NCI-H2107 (cell line): ENCODE data around the gene EXTL1.
"Not testable (repeated sequence)": the region's sequence is repeated elsewhere in the genome, so short reads cannot be mapped to it uniquely, and the experiment has no call there.

Source experiments
- DNase-seq: peaks from one replicate; lab custom pipeline; 2025; lab: John Stamatoyannopoulos, UW

EXTL1 gene

GRCh38 chr1:26021647-26022403, at the start of gene EXTL1:
EXTL1 (plus strand) TSS chr1:26021775; CDS start chr1:26022647, 872 bp downstream.
- no peak for DNase-seq

GRCh38 chr1:25971811-25972180, 49.8 kb upstream of the EXTL1 start:
- DNase-seq: no peak

- DNase-seq: no peak
Observed at GRCh38 chr1:25973610-25974321, 47.8 kb upstream of the EXTL1 start.

- no peak for DNase-seq
Observed at GRCh38 chr1:25977801-25978200, 43.8 kb upstream of the EXTL1 start.

- no peak for DNase-seq
Observed at GRCh38 chr1:25978403-25978802, 43.2 kb upstream of the EXTL1 start.

- no peak for DNase-seq
Observed at GRCh38 chr1:25979210-25979609, 42.4 kb upstream of the EXTL1 start.

- DNase-seq: no peak
Observed at GRCh38 chr1:25985171-25985570, 36.4 kb upstream of the EXTL1 start.

- DNase-seq: no peak
Observed at GRCh38 chr1:25985670-25986069, 35.9 kb upstream of the EXTL1 start.

GRCh38 chr1:25986773-25987172, 34.8 kb upstream of the EXTL1 start:
- DNase-seq: not testable (repeated sequence)

- DNase-seq: no peak
Observed at GRCh38 chr1:25987951-25988350, 33.6 kb upstream of the EXTL1 start.

GRCh38 chr1:25989440-25990234, 31.9 kb upstream of the EXTL1 start:
- DNase-seq: no peak

GRCh38 chr1:25990251-25990650, 31.3 kb upstream of the EXTL1 start:
- DNase-seq: no peak

GRCh38 chr1:25990702-25991395, 30.7 kb upstream of the EXTL1 start:
- DNase-seq: no peak

- DNase-seq: no peak
Observed at GRCh38 chr1:25991937-25992688, 29.5 kb upstream of the EXTL1 start.

- no peak for DNase-seq
Observed at GRCh38 chr1:25992689-25993171, 28.8 kb upstream of the EXTL1 start.

GRCh38 chr1:25993197-25993951, 28.2 kb upstream of the EXTL1 start:
- DNase-seq: no peak

- no peak for DNase-seq
Observed at GRCh38 chr1:25994402-25995150, 27.0 kb upstream of the EXTL1 start.

GRCh38 chr1:25996966-25997827, 24.4 kb upstream of the EXTL1 start:
- DNase-seq: no peak
